ENCODE data around the gene ELFN2.

ELFN2 gene

DNA sequence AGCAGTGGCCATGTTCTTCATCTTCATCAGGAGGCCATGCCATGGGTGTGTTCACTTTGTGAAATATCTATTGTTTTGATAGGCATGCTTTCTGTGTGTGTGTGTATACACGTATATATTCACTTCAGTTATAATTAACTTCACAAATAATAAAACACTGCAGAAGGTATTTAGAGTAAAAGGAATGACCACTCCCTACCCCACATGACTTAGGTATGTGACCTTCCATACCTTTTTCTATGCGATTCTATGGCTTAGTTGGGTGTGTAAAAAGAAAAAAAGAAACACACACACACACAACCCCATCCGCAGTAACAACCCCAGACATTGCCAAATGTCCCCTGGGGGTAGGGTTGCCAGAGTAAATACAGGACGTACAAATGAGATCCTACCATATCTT lies 73.0 kb downstream of the ELFN2 start:
- no peak for DNase-seq

DNA sequence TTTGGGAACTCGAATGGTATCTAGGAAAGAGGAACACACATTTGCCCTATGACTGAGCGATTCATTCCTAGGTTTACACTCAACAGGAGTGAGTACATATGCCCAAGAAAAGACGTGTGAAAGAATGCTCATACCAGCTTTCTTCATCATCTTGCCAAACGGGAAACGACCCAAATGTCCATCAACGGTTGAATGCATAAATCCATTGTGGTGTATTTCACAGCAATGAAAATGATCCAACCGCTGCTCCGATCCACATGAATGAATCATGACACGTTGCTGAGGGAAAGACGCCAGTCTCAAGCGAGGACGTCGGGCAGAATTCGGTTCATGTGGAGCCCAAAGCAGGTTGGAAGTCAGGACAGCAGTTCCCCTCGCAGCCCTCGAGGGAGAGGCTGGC lies 73.4 kb downstream of the ELFN2 start:
- no peak for DNase-seq

DNA sequence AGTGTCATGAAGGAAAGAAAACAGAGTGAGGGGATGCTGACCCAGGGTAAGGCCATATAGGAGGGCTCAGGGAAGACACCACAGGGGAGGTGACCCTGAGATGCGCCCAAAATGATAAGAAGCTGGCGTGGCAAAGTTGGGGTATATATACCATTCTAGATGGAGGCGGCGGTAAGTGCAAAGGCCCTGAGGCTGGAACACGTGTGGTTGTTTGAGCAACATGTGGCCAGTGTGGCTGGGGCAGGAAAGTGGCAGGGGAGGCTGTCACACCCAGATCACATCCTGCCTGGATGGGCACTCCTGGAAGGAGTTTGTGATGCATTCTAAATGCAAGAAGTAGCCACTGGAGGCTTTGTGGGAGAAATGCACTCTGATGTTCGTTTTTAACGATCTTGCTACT lies 74.8 kb downstream of the ELFN2 start:
- no peak for DNase-seq

DNA sequence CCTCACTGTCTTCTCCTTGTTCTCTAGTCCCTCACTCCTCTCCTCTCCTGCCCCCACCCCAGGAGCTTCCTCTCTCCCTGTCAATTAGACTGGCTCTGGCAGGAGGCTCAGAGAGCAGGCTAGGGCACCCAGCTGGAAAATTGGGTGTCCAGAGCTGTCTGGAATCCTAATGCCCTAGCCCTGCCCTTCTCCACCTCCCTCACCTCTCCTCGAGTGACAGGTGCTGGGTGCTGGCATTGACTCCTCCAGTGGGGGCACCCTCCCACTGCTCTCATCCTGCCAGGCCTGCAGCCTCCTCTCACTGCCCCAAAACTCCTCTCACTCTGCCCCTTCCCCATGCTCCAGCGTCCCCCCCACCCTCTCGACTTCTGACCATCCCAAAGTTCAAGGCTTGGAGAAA lies 76.0 kb downstream of the ELFN2 start:
- DNase-seq = no peak

DNA sequence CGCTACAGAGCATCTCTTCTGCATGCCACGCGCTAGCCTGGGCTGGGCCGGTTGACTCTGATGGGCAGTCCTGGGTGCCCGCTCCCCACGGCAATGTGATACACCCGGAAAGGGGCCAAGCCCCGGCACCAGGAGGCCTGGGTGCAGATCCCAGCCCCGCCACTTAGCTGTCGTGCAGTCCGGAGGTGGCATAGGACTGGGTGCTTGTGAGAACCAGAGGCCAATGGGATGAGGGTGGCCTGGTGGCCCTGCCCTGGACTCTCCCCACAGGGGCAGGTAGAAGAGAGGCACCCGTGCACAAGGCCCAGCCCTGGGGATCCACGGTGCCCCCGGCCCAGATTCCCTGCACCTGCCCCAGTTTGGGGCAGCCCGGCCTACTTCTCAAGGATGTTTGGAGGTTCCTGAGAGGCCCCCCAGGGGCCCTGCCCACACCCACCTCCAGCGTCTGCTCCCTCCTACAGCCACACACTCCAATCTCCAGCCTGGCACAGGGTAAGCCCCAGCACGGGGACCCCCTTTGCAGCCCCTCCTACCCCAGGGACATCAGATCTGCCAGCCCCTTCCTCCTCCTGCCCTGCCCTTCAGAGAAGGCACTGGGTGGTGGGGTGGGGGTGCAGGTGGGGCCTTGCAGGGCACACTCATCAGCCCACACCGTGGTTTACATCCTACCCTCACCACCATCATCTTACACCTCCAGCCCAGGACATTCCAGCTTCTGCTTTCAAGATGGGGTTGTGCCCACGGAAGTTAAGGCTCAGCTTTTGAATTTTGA lies 78.0 kb downstream of the ELFN2 start:
- DNase-seq = no peak

DNA sequence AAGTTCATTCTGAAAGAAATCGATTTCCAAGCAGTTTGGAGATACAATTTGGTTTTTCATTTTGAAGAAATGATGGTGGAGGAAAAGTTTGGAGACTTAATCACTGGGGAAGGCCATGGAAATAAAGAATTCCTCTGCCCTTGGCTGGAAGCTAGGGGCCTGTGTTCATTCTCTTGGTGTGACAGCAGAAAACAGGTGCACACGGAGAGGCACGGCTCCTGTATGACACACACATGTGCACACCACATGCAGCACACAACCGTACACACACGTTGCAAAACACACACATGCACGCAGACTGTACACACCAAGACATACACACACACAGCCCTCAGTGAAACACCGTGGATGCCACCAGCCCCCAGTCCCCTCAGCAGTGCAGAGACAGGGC lies 80.8 kb downstream of the ELFN2 start:
- no peak for DNase-seq

DNA sequence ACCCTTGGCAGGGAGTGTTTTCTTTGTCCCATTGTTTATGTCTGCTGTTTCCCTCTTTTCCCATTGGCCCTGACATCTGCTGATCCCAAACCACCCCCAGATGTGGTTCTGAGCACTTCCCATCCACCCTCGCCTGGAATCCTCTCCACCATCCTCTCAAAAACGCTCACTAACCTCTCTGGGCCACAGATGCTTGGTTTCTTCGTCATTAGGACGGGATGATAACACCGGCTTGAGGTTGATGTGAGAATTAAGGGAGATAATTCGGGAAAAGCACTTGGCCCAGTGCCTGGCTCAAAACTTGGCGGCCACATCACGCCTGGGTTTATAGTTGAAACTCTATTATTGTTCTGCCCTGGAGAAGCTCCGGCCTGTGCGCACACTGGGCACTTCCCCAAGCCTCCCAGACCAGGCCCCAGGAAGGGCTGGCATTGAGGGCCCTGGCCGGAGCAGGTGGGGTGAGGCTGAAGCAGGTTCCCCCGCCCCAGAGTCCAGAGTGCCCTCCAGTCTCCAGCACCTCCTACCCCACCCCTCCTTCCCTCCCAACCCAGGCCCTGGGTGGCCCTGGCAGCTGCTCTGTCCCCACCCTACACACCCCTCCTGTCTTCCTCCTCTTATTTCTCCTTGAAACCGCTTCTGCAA lies 81.3 kb downstream of the ELFN2 start:
- DNase-seq = no peak

DNA sequence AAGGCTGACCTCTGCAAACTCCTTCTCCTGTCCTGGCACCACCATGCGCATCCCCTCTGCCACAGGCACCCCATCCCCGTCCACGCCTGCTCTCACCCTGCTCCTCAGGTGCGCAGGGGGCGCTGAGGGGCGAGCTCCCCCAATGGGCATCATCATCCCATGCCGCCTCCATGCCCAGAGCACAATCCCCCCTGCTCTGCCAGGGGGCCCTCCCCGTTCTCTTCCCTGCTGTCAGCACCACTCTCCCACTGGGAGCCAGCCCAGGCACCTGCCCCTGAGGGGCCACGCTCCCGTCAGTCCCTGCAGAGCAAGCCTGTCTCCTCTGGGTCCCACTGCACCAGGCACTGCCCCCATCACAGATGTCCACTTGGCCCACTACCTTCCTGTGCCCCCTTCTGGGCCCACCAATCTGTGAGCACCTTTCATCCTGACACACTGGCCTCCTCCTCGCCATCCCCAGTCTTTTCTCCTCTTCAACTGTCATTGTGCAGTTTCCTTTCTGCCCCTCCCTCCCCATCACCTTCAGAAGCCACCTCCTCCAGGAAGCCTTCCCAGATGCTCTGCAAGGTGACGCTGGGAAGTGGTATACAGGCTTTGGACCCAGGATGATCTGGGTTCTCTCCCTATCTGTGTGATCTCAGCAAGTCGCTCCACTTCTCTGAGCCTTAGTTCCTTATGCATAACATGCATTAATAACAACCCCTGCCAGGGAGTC lies 82.4 kb downstream of the ELFN2 start:
- no peak for DNase-seq

DNA sequence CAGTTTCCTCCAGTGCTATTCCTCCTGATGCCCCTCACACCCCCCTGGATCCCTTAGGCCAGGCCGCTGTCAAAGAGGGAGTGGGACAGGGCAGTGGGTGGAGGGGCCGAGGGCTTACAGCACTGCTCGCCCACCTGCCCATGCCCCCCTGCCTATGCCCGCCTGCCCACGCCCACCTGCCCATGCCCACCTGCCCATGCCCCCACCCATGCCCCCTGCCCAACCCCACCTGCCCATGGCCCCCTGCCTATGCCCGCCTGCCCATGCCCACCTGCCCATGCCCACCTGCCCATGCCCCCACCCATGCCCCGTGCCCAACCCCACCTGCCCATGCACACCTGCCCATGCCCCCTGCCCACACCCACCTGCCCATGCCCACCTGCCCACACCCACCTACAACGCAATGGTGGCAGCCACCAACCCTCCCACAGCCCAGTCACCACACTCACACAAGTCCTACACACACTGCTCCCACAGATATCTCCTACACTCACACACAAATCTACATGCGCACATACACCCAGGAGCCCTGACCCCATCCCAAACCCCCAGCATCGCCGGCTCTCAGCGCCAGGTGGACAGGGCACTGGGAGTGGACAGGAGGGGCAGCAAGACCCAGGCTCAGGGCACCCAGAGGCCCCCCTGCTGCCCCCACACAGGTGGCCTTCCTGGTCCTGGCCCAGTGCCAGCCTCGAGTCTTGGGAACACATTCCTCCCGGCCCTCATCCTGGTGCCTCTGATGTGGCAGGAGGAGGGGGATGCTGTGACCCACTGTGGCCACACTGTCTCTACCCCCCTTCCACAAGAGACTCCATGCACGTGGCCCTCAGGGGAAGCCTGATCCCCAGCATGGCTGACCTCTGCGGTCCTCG lies 83.2 kb downstream of the ELFN2 start:
- DNase-seq = no peak

DNA sequence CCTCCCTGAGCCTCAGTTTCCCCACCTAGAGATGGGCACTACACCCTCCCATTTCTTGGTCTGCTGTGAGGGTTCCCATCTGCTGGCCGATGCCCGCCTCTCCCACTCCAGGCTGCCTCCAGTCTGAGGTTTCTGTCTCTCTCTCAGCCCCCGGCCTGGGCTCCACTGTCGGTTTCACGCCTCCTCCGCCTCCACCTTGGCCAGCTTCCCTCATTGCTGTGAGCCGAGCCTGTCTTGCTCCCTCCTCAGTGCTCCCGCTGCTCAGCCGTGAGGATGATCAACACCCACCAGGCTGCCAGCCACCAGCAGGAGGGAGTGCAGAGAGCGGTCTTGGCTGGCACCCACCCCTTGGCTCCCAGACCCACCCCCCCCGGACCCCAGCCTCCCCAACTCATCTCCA lies 83.9 kb downstream of the ELFN2 start:
- DNase-seq = no peak

DNA sequence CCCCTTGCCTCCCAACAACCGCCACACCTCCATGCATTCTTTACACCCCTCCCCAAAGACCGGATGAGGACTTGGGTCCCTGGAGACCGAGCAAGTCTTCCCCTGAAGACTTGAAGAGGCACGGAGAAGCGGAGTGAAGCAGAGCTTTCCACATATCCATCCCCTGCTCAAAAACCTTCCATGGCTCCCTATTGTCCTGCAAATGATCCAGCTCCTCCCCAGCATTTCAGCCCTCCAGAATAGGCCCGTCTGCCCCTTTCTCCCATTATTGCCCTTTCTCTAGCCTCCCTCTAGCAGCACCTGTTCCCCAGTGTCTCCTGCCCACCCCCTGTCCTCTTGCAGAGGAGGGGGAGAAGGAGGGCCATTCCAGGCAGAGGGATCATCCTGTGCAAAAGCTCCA lies 85.2 kb downstream of the ELFN2 start:
- no peak for DNase-seq

DNA sequence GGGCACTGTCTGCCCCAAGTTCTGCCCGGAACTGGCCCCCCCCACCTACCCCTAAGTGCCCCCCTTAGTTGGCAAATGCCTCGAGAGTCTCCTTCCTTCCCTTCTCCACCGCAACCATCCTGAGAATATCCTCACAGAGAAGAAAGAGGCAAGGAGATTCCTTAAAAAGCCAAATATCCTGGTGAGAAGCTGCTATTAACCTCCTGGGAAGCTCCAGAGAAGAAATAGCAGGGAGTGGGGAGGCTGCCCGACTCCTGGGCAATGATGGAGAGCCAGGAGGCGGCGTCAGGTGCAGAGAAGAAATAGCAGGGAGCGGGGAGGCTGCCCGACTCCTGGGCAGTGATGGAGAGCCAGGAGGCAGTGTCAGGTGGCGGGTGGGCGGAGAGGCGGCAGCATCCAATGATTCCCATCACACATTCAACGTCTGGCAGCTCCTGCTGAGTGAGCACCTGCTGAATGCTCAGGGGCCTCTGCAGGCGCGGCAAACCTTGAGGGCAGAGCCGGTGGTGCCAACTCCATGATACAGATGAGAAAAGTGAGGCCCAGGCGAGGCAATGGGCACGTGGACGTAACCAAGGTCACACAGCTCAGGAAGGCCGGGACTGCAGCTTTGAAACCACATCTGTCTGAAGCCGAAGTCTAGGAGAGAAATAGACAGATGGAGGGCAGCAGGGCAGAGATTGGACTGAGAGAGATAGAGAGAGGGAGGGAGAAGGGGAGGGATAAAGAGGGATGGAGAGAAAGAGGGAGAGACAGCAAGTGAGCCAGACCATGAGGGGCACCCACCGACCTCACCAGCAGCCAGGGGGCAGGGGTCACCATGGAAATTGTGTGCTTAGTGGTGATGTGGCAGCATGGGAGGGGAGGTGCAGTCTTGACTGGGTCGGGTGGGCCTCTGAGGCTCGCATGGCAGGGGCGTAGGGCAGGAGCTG lies 86.7 kb downstream of the ELFN2 start:
- no peak for DNase-seq

DNA sequence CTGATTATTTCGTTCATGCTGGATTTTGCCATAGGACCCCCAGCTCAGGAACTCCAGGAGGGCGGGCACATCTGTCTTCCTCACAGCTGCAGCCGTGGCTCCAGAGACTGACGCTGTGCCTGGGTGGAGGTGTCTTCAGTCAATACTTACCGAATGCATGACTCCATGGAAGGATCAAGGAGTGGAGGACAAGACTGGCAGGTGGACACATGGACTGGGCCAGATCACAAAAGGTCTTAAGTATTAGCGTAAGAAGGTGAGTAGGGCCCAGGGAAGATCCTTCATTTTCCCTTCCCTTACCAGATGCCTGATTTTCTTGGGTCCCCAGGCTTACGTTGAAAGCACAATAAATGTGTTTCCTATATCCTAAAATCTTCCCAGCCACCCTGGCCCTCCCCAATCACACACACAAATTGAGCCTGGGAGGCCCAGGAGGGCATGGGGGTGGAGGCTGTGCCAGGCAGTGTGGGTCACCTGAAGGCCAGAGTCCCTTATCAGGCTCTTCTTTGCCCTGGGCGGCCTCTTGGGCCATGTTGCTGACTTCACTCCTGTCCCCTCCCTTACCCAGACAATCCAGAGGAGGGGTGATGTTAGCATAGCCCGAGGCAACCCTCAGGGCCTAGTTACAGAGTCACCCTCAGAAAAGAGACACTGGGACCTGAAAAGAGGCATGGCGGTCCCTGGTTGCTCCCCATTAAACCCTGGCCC lies 88.6 kb downstream of the ELFN2 start:
- DNase-seq = no peak

DNA sequence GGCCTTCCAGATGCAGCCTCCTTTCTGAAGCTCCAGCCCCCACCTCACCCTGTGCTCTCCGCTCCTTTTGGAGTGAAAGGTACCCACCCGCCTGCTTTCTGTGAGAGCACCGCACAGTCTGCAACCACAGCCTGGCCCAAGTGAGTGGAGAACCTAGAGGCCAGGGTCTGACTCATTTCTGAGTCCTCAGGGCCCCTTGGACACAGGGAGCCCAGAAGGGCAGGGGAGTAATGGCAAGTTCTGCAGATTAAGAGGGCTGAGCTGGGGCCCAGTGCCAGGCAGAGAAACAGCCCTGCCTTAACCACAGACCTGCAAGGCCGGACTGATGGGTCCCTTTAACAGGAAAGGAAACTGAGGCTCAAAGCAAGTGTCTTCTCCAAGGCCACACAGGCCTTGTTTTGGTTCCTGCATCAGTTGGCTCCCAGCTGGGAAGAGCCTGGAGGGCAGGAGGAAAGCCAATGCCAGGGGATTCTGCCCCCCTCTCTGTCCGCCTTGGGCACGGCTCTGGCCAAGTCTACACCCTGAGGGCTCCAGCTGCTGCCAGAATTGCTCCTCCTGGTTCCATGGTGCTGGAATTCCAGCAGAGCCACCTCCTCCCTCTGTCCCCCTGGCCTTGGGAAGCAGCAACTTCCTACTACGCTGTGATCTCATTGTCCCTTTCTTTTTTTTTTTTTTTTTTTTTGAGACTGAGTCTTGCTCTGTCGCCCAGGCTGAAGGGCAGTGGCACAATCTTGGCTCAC lies 89.9 kb downstream of the ELFN2 start:
- no peak for DNase-seq

DNA sequence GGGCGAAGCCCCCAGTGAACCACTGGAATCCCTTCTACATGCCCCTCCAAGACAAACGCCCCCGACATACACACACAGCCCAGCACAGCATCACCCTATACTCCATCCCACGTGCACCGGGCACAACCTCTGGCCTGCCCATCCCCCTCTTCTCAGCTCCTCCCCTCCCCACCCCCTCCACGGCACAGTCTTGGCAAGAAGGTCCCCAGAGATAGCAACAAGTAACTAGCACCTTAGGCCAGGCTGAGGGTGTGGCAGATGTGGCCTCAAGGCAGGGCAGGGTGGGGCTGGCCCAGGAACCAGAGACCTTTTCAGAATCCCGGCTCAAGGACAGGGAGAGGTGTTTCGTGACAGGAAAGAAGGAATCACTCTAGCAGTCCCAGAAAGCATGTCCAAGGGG lies 90.7 kb downstream of the ELFN2 start:
- no peak for DNase-seq

DNA sequence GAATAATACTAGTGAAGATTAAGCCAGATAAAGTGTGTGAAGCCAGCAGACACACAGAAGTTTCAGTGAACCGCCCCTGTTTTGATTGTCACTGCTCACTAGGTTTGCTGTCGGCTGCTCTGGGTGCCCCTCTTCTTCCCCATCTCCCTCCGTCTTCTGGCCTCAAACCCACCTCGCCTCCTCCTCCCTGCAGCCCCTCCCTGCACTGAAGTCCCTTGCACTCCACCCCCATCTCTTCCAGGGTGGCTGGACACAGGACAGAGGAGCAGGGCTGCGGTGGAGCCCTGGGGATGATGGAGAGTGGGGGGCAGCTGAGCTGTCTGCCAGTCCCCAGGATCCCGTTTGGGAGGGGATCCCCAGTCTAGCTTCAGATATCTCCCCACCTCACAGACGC lies 91.5 kb downstream of the ELFN2 start:
- DNase-seq = no peak

DNA sequence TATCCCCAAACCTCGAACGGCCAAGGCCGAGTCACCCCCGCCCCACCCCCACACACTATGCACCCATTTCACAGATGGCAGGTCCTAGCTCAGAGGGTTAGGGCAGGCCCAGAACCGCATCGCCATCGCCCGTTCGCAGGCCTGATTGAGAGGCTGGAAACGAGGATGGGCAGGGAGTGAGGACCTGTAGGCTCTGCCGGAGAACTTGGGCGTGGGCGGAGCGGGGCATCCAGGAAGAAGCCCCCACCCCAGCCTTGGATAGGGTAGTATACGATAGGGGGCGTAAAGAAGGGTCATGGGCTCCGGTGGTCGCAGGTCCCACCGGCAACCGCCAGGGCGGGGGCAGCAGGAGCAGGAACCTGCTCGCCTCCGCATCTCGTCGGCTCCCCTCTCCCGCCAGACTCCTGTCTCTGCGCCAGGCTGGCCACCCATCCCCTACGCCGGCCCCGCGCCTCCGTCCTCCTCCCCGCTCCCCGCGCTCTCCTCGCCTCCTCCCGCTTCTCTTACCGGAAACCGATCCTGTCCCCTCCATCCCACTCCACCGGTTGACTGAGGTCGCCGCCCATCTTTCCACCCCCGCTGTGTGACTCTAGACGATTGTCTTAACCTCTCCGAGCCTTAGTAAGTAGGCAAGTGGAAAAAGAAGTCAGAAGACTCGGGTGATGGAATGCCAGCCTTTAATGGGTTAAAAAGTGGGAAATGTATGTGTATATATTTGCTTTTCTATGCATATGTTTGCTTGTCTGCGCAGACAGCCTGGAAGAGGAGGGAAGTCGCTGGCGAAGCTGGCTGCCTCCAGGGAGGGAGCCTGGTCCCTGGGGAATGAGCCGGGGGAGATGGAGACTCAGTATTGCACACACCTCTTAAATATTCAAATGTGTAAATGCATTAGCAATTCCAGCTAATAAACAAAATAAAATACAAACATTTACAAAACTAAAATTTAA lies 92.1 kb downstream of the ELFN2 start:
- DNase-seq = no peak

DNA sequence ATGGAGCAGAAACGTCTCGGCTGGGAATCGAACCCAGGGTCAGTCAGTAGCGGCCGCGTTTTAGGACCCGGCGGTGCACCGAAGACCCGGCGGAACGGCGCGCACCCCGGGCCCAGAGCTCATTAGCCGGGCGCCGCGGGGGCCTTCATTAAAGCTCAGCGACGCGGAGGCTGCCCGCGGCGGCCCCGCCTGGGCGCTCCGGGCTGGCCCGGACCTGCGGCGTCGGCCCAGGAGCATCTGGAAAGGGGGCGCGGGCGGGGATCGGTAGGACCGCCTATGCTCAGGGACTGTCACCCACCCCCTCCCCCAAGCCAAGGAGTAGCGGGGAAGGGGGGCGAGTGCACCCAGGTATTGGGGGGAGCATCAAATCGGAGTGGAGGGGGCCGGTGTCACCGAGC lies 92.8 kb downstream of the ELFN2 start:
- no peak for DNase-seq

DNA sequence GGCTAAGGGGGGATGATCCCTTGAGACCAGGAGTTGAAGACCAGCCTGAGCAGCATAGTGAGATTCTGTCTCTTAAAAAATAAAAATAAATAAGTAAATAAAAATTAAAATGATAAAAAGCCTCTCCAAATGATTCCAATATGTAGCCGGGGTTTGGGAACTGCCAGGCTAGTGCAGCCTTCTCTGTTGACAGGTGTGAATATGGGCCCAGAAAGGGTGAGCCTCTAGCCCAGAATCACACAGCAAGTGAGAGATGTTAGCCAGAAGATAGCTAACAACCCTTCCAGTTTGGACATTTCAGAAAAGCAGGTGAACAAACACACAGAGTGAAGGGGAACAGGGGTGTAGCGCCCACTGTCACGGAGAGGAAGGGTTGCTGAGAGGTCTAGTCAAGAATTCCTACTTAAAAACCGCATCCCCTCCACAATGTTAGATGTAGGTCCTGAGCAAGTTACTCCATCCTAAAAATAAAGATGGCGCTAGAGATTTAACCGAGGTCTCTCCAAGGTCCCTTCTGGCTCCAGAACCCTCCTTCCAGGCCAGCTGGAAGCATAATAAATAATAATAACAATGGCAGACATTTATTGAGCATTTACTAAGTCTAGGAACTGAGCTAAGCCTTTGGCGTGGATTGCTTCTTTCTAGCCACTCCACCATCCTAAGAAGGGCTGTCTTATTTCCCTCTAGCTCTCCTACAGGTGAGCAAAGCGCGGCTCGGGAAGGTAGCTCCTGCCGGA lies 93.4 kb downstream of the ELFN2 start:
- DNase-seq = no peak

Measured in stimulated activated CD4-positive, alpha-beta T cell treated with anti-CD3 and anti-CD28 coated beads, Interleukin-2, amount 100 ng/mL, for 48 hours (primary cell).